Measurements from ENCODE around the gene ERF.

The ERF gene

DNA sequence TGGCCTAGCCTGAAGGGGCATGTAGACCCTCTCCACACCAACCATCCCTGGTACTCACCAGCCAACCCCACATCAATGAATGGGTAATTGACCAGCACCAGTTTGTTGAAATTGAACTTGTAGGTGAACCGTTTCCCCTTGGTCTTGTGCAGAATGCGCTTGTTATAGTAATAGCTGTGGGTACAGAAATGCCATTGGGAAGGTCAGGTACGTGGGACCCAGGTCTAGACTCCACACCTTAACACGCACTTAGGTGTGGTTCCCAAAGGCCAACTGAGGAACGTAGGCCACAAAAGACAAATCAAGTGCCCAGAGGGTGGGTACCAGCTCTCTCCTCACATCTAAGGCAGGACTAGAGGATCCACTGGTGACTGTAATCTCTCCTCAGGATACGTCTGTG, 5.2 kb downstream of the ERF start:
- DNase-seq (ENCODE audit: insufficient read length, low spot score) (no peak), FAIRE-seq (no peak)
- TF ChIP-seq SPI1 (IDR thresholded peaks at IDR 0.05; ENCODE audit: low read depth, low read length) (no peak), POLR2A (IDR thresholded peaks at IDR 0.05; ENCODE audit: low read depth, low read length) (no peak), POLR2AphosphoS5 (IDR thresholded peaks at IDR 0.05; ENCODE audit: low read depth, low read length) (no peak; the same call in 1 of the 2 replicates), PAX5 (IDR thresholded peaks at IDR 0.05; ENCODE audit: insufficient read depth, low read length, severe bottlenecking) (no peak), POU2F2 (IDR thresholded peaks at IDR 0.05; ENCODE audit: low read depth, low read length) (no peak), TAF1 (IDR thresholded peaks at IDR 0.05; ENCODE audit: low read depth, low read length) (no peak)

DNA sequence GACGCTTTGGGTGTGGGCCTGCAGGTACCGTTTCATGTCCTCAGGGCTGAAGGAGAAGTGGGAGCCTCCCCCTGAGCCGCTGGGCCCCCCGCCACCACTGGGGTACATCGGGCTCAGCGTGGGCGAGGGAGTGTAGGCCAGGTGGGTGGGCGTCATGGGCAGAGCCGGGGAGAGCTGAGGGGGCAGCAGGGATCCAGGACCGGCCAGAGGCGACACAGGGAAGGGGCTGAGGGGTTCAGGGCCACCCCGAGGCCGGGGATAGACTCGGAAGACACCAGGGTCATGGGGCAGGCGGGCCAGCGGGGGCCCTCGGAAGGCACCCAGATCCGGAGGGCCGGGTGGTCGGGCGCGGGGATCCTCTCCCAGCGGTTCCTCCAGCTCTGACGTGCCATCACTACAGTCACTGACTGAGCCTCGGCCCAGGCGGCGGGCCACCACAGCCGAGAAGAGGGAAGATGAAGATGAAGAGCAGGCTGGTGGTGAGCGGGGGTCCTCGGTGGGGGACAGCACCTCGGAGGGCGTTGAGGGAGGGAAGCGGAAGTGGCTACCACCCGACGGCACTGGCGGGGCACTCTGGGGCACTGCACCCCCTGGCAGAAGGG, 5.7 kb downstream of the ERF start:
- DNase-seq (ENCODE audit: insufficient read length, low spot score), result no peak
- FAIRE-seq, result no peak
- no peak for TF ChIP-seq TAF1 (IDR thresholded peaks at IDR 0.05; ENCODE audit: low read depth, low read length)
- TF ChIP-seq POLR2A (IDR thresholded peaks at IDR 0.05; ENCODE audit: low read depth, low read length), result no peak
- no peak for TF ChIP-seq POLR2AphosphoS5 (IDR thresholded peaks at IDR 0.05; ENCODE audit: low read depth, low read length)
- no peak for TF ChIP-seq POU2F2 (IDR thresholded peaks at IDR 0.05; ENCODE audit: low read depth, low read length)
- TF ChIP-seq PAX5 (IDR thresholded peaks at IDR 0.05; ENCODE audit: insufficient read depth, low read length, severe bottlenecking), result no peak
- TF ChIP-seq SPI1 (IDR thresholded peaks at IDR 0.05; ENCODE audit: low read depth, low read length), result no peak

DNA sequence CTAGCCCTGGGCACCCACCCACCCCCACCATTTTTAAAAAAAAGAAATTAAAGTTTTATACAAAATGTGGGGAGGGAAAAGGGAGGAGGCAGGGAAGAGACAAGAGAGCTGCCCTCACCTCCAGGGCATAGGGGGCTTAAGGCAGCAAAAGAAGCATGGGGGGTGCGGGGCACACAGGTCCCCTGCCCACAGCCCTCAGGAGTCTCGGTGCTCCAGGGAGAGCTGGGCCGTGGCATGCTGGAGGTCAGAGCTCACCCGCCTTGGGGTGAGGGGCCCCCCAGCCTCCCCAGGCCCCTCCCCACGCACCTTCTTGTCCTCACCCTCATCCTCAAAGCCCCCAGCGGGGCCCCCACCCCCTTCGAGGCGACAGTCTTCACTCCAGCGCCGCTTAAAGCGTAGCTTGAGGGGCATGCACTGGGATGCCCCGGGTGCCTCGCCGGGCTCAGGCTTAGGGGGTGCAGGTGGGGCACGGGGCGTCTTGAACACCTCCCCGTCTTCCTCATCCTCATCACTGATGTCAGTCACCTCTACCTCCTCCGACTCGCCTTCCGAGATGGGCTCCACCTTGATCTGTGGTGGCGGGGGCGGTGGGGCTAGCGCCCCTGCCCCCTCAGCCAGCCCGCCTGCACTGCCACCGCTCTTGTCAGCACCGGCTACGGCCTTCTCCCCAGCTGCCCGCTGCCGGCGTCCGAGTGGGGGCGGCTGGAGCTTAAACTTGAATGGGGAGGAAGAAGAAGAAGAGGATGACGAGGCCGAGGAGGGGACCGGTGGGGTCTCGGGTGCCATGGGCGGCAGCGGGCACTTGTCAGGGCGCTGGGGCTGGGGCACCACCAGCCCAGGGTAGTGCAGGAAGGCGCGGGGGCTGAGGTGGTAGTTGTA, 6.4 kb downstream of the ERF start:
- no peak for TF ChIP-seq POU2F2 (IDR thresholded peaks at IDR 0.05; ENCODE audit: low read depth, low read length)
- TF ChIP-seq POLR2AphosphoS5 (IDR thresholded peaks at IDR 0.05; ENCODE audit: low read depth, low read length), result peak; percentile 14; the same call in 1 of the 2 replicates
- TF ChIP-seq POLR2A (IDR thresholded peaks at IDR 0.05; ENCODE audit: low read depth, low read length), result no peak
- TF ChIP-seq SPI1 (IDR thresholded peaks at IDR 0.05; ENCODE audit: low read depth, low read length), result no peak
- no peak for TF ChIP-seq TAF1 (IDR thresholded peaks at IDR 0.05; ENCODE audit: low read depth, low read length)
- no peak for TF ChIP-seq PAX5 (IDR thresholded peaks at IDR 0.05; ENCODE audit: insufficient read depth, low read length, severe bottlenecking)
- DNase-seq (ENCODE audit: insufficient read length, low spot score) (no peak), FAIRE-seq (no peak)

DNA sequence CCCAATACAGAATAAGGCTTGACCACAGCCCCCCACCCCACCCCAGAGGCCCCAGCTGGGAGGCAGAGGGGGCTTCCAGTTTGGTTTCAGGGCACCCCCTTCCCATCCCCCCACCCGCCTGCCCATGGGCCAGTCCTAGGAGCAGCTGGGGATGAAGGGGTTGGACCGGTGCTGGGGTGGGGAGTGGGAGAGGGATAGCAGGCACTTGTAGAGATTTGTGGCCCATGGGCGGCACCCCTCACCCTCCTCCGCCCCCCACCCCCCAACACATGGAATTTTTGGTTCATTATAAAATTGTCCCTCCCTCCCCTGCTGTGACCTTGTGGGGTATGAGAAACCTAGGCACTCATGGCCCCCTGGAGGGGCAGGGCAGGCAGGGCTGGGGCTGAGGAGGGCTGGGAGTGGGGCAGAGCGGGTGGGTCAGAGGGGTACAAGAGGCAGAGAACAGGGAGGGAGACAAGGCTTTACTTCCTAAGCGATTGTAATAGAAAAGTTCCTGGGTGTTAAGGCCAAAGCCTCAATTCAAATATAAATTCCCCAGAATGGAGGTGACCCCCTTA, 7.2 kb downstream of the ERF start:
- DNase-seq (ENCODE audit: insufficient read length, low spot score) (no peak), FAIRE-seq (no peak)
- TF ChIP-seq POLR2AphosphoS5 (IDR thresholded peaks at IDR 0.05; ENCODE audit: low read depth, low read length), result no peak
- TF ChIP-seq POLR2A (IDR thresholded peaks at IDR 0.05; ENCODE audit: low read depth, low read length), result no peak

DNA sequence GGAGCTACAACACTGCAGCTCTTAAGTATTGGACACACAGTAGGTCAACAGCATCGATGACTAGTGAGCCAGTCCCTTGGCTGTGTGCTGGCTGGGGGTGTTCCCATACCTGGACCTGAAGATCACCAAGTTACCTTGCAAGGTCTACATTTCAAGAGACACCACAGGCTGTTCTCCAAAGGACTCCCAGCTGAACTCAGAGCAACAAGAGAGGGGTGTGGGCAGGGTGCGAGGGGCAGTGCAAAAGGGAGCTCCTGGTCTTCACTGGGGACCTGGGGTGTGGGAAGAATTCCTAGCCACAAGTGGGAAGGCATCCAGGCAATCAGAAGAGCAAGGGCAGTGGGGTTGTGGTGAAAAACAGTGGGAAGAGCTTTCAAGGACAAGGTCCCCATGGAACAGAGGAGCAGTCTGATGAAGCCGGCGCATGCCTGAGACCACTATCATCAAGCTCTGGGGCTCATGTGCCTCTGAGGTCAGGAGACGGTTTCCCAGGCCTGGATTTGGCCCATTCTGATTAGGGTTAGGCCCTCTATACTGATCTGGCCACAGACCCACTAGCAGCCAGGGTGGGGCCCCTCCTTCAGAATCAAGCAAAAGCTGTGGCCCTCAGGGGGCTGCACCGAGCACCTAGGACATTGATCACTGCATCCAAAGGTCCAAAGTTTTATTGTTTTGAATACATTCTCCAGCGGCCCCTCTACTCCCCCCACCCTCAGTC, 7.8 kb downstream of the ERF start:
- DNase-seq (ENCODE audit: insufficient read length, low spot score) (no peak), FAIRE-seq (no peak)
- TF ChIP-seq PAX5 (IDR thresholded peaks at IDR 0.05; ENCODE audit: insufficient read depth, low read length, severe bottlenecking), result no peak
- TF ChIP-seq POLR2A (IDR thresholded peaks at IDR 0.05; ENCODE audit: low read depth, low read length), result no peak

DNA sequence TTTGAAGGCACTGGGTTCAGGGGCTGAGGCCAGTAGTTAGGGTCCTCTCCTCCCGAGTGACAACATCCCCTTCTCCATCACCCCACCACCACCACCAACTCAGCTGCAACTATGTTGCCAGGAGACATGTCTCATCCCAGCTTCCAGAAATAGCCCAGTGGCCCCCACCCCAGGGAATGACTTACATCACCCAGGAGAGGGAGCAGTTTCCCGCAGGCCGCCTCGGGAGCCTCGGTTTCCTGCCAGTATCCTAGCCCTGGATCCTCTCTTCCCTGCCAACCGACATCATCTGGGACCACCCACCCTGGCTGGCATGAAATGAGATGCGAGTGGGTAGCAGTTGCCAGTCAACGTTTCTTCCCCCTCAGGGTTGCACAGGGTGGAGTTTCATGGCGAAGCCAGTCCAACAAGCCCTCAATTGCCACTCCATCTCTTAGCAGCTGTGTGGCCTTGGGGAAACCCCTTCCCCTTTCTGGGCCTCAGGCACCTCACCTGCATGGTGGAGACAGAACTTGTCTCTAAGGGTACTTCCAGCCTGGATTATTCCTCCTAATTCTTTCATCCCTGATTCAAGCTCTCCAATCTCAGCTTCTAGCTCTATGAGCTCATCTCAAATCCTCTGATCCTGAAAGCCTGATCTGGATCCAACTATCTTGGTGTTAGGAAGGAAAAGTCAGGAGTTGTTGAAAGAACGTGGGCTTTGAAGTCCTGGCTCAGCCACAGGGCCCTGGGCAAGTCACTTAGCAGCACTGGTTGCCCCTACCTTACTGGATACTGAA, 8.6 kb downstream of the ERF start:
- DNase-seq (ENCODE audit: insufficient read length, low spot score) (no peak), FAIRE-seq (peak; percentile 40)
- no peak for TF ChIP-seq POU2F2 (IDR thresholded peaks at IDR 0.05; ENCODE audit: low read depth, low read length)
- no peak for TF ChIP-seq PAX5 (IDR thresholded peaks at IDR 0.05; ENCODE audit: insufficient read depth, low read length, severe bottlenecking)
- no peak for TF ChIP-seq TAF1 (IDR thresholded peaks at IDR 0.05; ENCODE audit: low read depth, low read length)
- peak; percentile 19; the same call in 1 of the 2 replicates for TF ChIP-seq POLR2A (IDR thresholded peaks at IDR 0.05; ENCODE audit: low read depth, low read length)
- TF ChIP-seq SPI1 (IDR thresholded peaks at IDR 0.05; ENCODE audit: low read depth, low read length), result no peak
- peak; percentile 44; the same call in 1 of the 2 replicates for TF ChIP-seq POLR2AphosphoS5 (IDR thresholded peaks at IDR 0.05; ENCODE audit: low read depth, low read length)

DNA sequence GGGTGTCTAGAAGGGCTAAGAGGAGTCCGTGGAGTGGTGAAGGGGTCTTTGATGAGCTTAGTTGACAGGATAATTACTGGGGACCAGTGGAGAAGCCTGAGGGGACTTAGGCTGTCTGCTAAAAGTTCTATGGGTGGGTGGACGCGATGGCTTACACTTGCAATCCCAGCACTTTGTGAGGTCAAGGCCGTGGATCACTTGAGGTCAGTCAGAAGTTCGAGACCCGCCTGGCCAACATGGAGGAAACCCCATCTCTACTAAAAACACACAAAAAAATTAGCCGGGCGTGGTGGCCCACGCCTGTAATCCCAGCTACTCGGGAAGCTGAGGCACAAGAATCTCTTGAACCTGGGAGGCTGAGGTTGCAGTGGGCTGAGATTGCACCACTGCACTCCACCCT, 9.7 kb downstream of the ERF start:
- no peak for TF ChIP-seq POLR2A (IDR thresholded peaks at IDR 0.05; ENCODE audit: low read depth, low read length)
- no peak for TF ChIP-seq SPI1 (IDR thresholded peaks at IDR 0.05; ENCODE audit: low read depth, low read length)
- TF ChIP-seq PAX5 (IDR thresholded peaks at IDR 0.05; ENCODE audit: insufficient read depth, low read length, severe bottlenecking), result no peak
- no peak for TF ChIP-seq POU2F2 (IDR thresholded peaks at IDR 0.05; ENCODE audit: low read depth, low read length)
- no peak for TF ChIP-seq POLR2AphosphoS5 (IDR thresholded peaks at IDR 0.05; ENCODE audit: low read depth, low read length)
- no peak for TF ChIP-seq TAF1 (IDR thresholded peaks at IDR 0.05; ENCODE audit: low read depth, low read length)
- no peak for DNase-seq (ENCODE audit: insufficient read length, low spot score)
- peak; percentile 47 for FAIRE-seq

DNA sequence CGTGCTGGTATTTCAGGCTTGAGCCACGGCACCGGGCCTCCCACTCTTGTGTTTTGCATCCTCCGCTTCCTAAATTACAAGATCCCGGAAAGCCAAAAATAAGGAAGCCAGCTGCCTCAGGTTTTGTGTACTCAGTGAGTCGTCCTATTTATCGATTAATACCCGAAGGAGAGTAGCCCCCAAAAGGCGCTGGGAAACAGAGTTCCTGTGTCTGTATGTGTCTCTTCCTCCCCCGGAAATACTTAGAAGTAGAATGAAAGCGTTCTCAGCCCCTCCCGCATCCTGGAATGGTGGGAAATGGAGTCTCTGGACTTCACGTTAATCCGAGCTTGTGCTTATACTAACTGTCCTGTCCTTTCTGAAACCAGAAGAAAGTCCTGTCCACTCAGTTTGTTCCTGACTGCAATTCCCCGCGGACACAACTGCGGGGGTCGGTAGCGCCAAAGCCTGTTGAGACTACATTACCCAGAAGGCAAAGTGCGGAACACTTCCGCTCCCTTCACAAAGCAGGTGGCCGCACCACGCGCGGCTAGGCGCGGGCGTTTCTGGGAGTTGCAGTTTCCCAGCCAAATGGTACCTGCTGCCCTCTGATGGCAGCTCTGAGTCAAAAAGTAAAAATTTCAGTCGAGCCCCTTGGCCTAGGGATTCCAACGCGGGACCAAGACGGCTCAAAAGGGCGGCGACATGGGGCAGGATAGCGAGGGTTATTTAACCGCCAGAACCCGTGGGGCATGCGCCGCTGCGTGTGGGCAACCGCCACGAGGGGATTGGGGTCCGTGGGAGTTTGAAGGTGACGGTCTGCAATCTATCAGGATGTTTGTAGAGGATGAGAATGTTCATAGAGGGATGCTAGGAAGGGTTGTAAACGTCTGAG, 10.3 kb downstream of the ERF start:
- FAIRE-seq, result peak; percentile 97
- no peak for TF ChIP-seq TAF1 (IDR thresholded peaks at IDR 0.05; ENCODE audit: low read depth, low read length)
- TF ChIP-seq PAX5 (IDR thresholded peaks at IDR 0.05; ENCODE audit: insufficient read depth, low read length, severe bottlenecking), result no peak
- TF ChIP-seq SPI1 (IDR thresholded peaks at IDR 0.05; ENCODE audit: low read depth, low read length), result peak; percentile 66
- peak; percentile 80 for DNase-seq (ENCODE audit: insufficient read length, low spot score)
